HL-60 (cell line): Measurements from ENCODE around the gene PRKCE.

Experiments used
- DNase-seq, 2 experiments: peaks; one replicate each; pipeline ENCODE4 v3.0.0-alpha.2; 2010 to 2020; ENCODE audit warnings: low read depth in 1 of 2, low spot score in 1 of 2
- H3K27ac ChIP-seq: fragments of 250-450 bp; sonication (Bioruptor Pico); replicated peaks from 2 replicates; pipeline ENCODE4 v1.5.1; 2020; ENCODE audit warnings: mild to moderate bottlenecking, moderate library complexity
- H3K27me3 ChIP-seq: fragments of 250-450 bp; sonication (Bioruptor Pico); 2 replicates; pipeline ENCODE4 v1.5.1; 2021; ENCODE audit warnings: mild to moderate bottlenecking, moderate library complexity; ENCODE audit not compliant: insufficient read depth, poor library complexity, severe bottlenecking
- H3K4me3 ChIP-seq: replicated peaks from 2 replicates; pipeline ENCODE4 v1.5.1; 2011; ENCODE audit warnings: mild to moderate bottlenecking, control low read depth, low read length; ENCODE audit not compliant: insufficient read depth
- CTCF ChIP-seq: IDR thresholded peaks from one replicate; pipeline ENCODE4 v1.5.1; 2011; ENCODE audit warnings: low read length, control low read depth, inconsistent platforms; ENCODE audit not compliant: insufficient read depth
- GABPA ChIP-seq: IDR thresholded peaks from 2 replicates; pipeline ENCODE4 v1.6.1; 2012; ENCODE audit warnings: low read depth
- POLR2AphosphoS5 ChIP-seq: IDR thresholded peaks from 2 replicates; pipeline ENCODE4 v1.6.1; 2012; ENCODE audit warnings: low read depth
- REST ChIP-seq: IDR thresholded peaks from 2 replicates; pipeline ENCODE4 v1.6.1; 2012; ENCODE audit warnings: low read depth; ENCODE audit not compliant: insufficient replicate concordance
- SPI1 ChIP-seq: IDR thresholded peaks from 2 replicates; pipeline ENCODE4 v1.6.1; 2012; ENCODE audit warnings: low read depth, mild to moderate bottlenecking, borderline replicate concordance

The PRKCE gene

GRCh38 chr2:45994060-45994459 lies 342.6 kb downstream of the PRKCE start:
- Histone ChIP-seq H3K27me3 (no peaks in the 10 kb centered on the region), H3K4me3 (no peak overlapping the region), H3K27ac (no peak overlapping the region)
- no peak for DNase-seq
- no peak for TF ChIP-seq REST
- no peak for TF ChIP-seq GABPA
- no peak for TF ChIP-seq POLR2AphosphoS5
- no peak for TF ChIP-seq CTCF
- TF ChIP-seq SPI1, result no peak

GRCh38 chr2:46000660-46001059 lies 349.2 kb downstream of the PRKCE start:
- no peak for TF ChIP-seq REST
- no peak for TF ChIP-seq GABPA
- TF ChIP-seq POLR2AphosphoS5, result no peak
- no peak for TF ChIP-seq CTCF
- no peak for TF ChIP-seq SPI1
- Histone ChIP-seq H3K27me3 (no peaks in the 10 kb centered on the region), H3K4me3 (no peak overlapping the region), H3K27ac (no peak overlapping the region)
- DNase-seq, result no peak

GRCh38 chr2:46001290-46001689 lies 349.8 kb downstream of the PRKCE start:
- no peak overlapping the region for H3K27ac ChIP-seq
- no peaks in the 10 kb centered on the region for H3K27me3 ChIP-seq
- TF ChIP-seq SPI1, result no peak
- TF ChIP-seq POLR2AphosphoS5, result no peak
- TF ChIP-seq CTCF, result no peak
- TF ChIP-seq REST, result no peak
- no peak for TF ChIP-seq GABPA
- H3K4me3 ChIP-seq, result no peak overlapping the region
- no peak for DNase-seq
